Peyer's patch (tissue), 4 donors: ENCODE results near the gene GAGE12D.
"Not testable (repeated sequence)": the region's sequence is repeated elsewhere in the genome, so short reads cannot be mapped to it uniquely, and the experiment has no call there.

Source experiments
- CTCF ChIP-seq, 6 experiments: fragments of 450-650 bp in 4 of 6; fragments of 200-600 bp in 2 of 6; sonication (generic) in 1 of 6; IDR thresholded peaks; one replicate each; pipeline ENCODE4 v1.5.1; 2017 to 2019; ENCODE audit warnings: antibody characterized with exemption in 6 of 6, mild to moderate bottlenecking in 3 of 6, moderate library complexity in 1 of 6
- POLR2A ChIP-seq, 2 donors: fragments of 450-650 bp; IDR thresholded peaks; one replicate each; pipeline ENCODE4 v1.5.1; 2017; ENCODE audit warnings: antibody characterized with exemption in 2 of 2, mild to moderate bottlenecking in 2 of 2, moderate library complexity in 2 of 2

DNA sequence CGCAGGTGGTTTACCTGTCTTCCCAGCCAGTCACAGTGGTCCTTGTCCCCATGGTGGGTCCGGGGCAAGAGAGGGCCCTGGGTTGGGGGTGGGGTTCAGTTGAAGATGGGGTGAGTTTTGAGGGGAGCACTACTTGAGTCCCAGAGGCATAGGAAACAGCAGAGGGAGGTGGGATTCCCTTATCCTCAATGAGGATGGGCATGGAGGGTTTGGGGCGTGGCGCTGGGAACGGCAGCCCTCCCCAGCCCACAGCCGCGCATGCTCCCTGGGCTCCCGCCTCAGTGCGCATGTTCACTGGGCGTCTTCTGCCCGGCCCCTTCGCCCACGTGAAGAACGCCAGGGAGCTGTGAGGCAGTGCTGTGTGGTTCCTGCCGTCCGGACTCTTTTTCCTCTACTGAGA is 9.7 kb upstream of the GAGE12D start, which contains the start of gene GAGE12C:
- TF ChIP-seq POLR2A, CTCF (IDR thresholded peaks at IDR 0.05): not testable (repeated sequence)
